ENCODE data around the gene INSYN1. TPM values are rescaled to one million over a fixed set of nuclear protein-coding genes. Genes with fewer than 3 reads are reported as not detected.

INSYN1 gene
- polyA plus RNA-seq, 3 donors: not detected

- Mint-ChIP-seq H3K27ac (no peak overlapping the region), H3K9me3 (peaks cover 0 to 14% (median 4%) of the 10 kb centered on the region in 7 donors), H3K27me3 (ENCODE audit: low read depth in 3 of 3) (peaks cover 51 to 64% (median 59%) of the 10 kb centered on the region in 3 donors), H3K4me3 (peak overlapping the region in 1 of 2 donors; percentile 51), H3K36me3 (peaks cover 2 to 4% of the 10 kb centered on the region in 2 donors), H3K4me1 (peaks cover 12% of the 10 kb centered on the region)
- intact Hi-C loops (cut with micrococcal nuclease): no loop called here
- 40% methylated on average over 1 of the region's 4 CpGs for WGBS (ENCODE audit: insufficient coverage)
- H3K4me1 ChIP-seq (ENCODE audit: control insufficient read depth in 1 of 2, insufficient read depth in 2 of 2, low read length in 2 of 2): peaks cover 8 to 10% of the 10 kb centered on the region in 2 donors
- no peak for DNase-seq
- no peak overlapping the region for H3K4me3 ChIP-seq (replicated peaks in 1 of 3; ENCODE audit: low read depth in 2 of 3, low read length in 3 of 3)
- H3K9me3 ChIP-seq (replicated peaks in 1 of 2; ENCODE audit: control insufficient read depth in 1 of 2, insufficient read depth in 1 of 2, low read length in 2 of 2): no peaks in the 10 kb centered on the region
- no peak overlapping the region for H3K27ac ChIP-seq (ENCODE audit: low read depth in 1 of 2, low read length in 2 of 2)
- H3K36me3 ChIP-seq (replicated peaks in 1 of 2; ENCODE audit: control insufficient read depth in 1 of 2, insufficient read depth in 2 of 2, low read length in 2 of 2): no peaks in the 10 kb centered on the region
- H3K9ac ChIP-seq (ENCODE audit: insufficient read depth, low read length, poor library complexity, severe bottlenecking): no peak overlapping the region
- H3K4me2 ChIP-seq (replicated peaks; ENCODE audit: extremely low read depth, low read length, poor library complexity, severe bottlenecking): no peak overlapping the region
- TF ChIP-seq, protein P1, sequence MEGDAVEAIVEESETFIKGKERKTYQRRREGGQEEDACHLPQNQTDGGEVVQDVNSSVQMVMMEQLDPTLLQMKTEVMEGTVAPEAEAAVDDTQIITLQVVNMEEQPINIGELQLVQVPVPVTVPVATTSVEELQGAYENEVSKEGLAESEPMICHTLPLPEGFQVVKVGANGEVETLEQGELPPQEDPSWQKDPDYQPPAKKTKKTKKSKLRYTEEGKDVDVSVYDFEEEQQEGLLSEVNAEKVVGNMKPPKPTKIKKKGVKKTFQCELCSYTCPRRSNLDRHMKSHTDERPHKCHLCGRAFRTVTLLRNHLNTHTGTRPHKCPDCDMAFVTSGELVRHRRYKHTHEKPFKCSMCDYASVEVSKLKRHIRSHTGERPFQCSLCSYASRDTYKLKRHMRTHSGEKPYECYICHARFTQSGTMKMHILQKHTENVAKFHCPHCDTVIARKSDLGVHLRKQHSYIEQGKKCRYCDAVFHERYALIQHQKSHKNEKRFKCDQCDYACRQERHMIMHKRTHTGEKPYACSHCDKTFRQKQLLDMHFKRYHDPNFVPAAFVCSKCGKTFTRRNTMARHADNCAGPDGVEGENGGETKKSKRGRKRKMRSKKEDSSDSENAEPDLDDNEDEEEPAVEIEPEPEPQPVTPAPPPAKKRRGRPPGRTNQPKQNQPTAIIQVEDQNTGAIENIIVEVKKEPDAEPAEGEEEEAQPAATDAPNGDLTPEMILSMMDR (IDR thresholded peaks at IDR 0.05): no peak
- no peaks in the 10 kb centered on the region for H4K20me1 ChIP-seq (ENCODE audit: insufficient read depth, low read length)
- peaks cover 35 to 63% of the 10 kb centered on the region in 2 donors for H3K27me3 ChIP-seq (ENCODE audit: control insufficient read depth in 2 of 2, insufficient read depth in 2 of 2, low read length in 2 of 2)
- H2AFZ ChIP-seq (ENCODE audit: insufficient read depth, low read depth, low read length, poor library complexity, severe bottlenecking): no peak overlapping the region
- no peaks in the 10 kb centered on the region for H3K79me2 ChIP-seq (ENCODE audit: insufficient read depth, low read length)
These were observed 66.3 kb downstream of the INSYN1 start for GRCh38 chr15:73686781-73687256.

GRCh38 chr15:73685981-73686380, 67.2 kb downstream of the INSYN1 start:
- H3K9me3 Mint-ChIP-seq: peaks cover 0 to 14% (median 4%) of the 10 kb centered on the region in 7 donors
- peaks cover 8 to 10% of the 10 kb centered on the region in 2 donors for H3K4me1 ChIP-seq (ENCODE audit: control insufficient read depth in 1 of 2, insufficient read depth in 2 of 2, low read length in 2 of 2)
- no peak overlapping the region for H3K9ac ChIP-seq (ENCODE audit: insufficient read depth, low read length, poor library complexity, severe bottlenecking)
- no peaks in the 10 kb centered on the region for H3K79me2 ChIP-seq (ENCODE audit: insufficient read depth, low read length)
- 87% methylated on average over 6 of the region's 6 CpGs for WGBS (ENCODE audit: insufficient coverage)
- H3K4me2 ChIP-seq (replicated peaks; ENCODE audit: extremely low read depth, low read length, poor library complexity, severe bottlenecking): no peak overlapping the region
- H3K4me1 Mint-ChIP-seq: peaks cover 12% of the 10 kb centered on the region
- H3K4me3 Mint-ChIP-seq: peak overlapping the region in 1 of 2 donors; percentile 51
- no peak overlapping the region for H3K27ac Mint-ChIP-seq
- peaks cover 59 to 72% (median 65%) of the 10 kb centered on the region in 3 donors for H3K27me3 Mint-ChIP-seq (ENCODE audit: low read depth in 3 of 3)
- H3K27me3 ChIP-seq (ENCODE audit: control insufficient read depth in 2 of 2, insufficient read depth in 2 of 2, low read length in 2 of 2): peaks cover 37 to 59% of the 10 kb centered on the region in 2 donors
- intact Hi-C loops (cut with micrococcal nuclease): no loop called here
- DNase-seq: no peak
- H3K36me3 ChIP-seq (replicated peaks in 1 of 2; ENCODE audit: control insufficient read depth in 1 of 2, insufficient read depth in 2 of 2, low read length in 2 of 2): no peaks in the 10 kb centered on the region
- H2AFZ ChIP-seq (ENCODE audit: insufficient read depth, low read depth, low read length, poor library complexity, severe bottlenecking): no peak overlapping the region
- peaks cover 2 to 4% of the 10 kb centered on the region in 2 donors for H3K36me3 Mint-ChIP-seq
- no peaks in the 10 kb centered on the region for H4K20me1 ChIP-seq (ENCODE audit: insufficient read depth, low read length)
- H3K27ac ChIP-seq (ENCODE audit: low read depth in 1 of 2, low read length in 2 of 2): no peak overlapping the region
- no peak overlapping the region for H3K4me3 ChIP-seq (replicated peaks in 1 of 3; ENCODE audit: low read depth in 2 of 3, low read length in 3 of 3)
- no peaks in the 10 kb centered on the region for H3K9me3 ChIP-seq (replicated peaks in 1 of 2; ENCODE audit: control insufficient read depth in 1 of 2, insufficient read depth in 1 of 2, low read length in 2 of 2)
- TF ChIP-seq, protein P1 (IDR thresholded peaks at IDR 0.05): no peak

Other genes with a start within 250 kb of the INSYN1 start
- 100 to 1,000 TPM in 1 of 3 donors, 10 to 100 TPM in 2; 86.5 to 137 (median 88.0) TPM for gene NPTN, start 120.0 kb downstream of the INSYN1 start, polyA plus RNA-seq
- gene CD276, start 69.0 kb downstream of the INSYN1 start, polyA plus RNA-seq: under 1 TPM; 0.52 to 0.72 (median 0.64) TPM
- not detected for gene TBC1D21, start 120.2 kb upstream of the INSYN1 start, polyA plus RNA-seq
- under 1 TPM in 1 of 3 donors, not detected in 2; 0.07 TPM for gene LOXL1, start 173.1 kb upstream of the INSYN1 start, polyA plus RNA-seq
- 1 to 10 TPM; 3.8 to 5.1 (median 4.7) TPM for gene STOML1, start 238.9 kb upstream of the INSYN1 start, polyA plus RNA-seq
- 10 to 100 TPM; 13.1 to 40.7 (median 20.6) TPM for gene PML, start 241.4 kb upstream of the INSYN1 start, polyA plus RNA-seq